ENCODE measurements around the gene MCAT. TPM values are rescaled to one million over a fixed set of nuclear protein-coding genes. Genes with fewer than 3 reads are reported as not detected.

The MCAT gene
- total and polyA plus RNA-seq, 4 donors, result 8.3 to 22.6 (median 14.8) TPM

GRCh38 chr22:43172191-43172590 is 29.0 kb upstream of the MCAT start (continued):
- TF ChIP-seq ZBTB33 (IDR thresholded peaks at IDR 0.05), result no peak

- Histone ChIP-seq H3K9ac (ENCODE audit: low read depth in 1 of 2, low read length in 2 of 2) (no peak overlapping the region), H3K27me3 (ENCODE audit: control insufficient read depth in 4 of 4, insufficient read depth in 4 of 4, low read length in 3 of 4) (no peaks in the 10 kb centered on the region), H3K36me3 (ENCODE audit: control insufficient read depth in 4 of 4, insufficient read depth in 3 of 4, low read depth in 1 of 4, low read length in 3 of 4) (peaks cover 14 to 63% (median 19%) of the 10 kb centered on the region in 4 donors), H3K27ac (ENCODE audit: low read depth in 1 of 2, low read length in 2 of 2) (no peak overlapping the region), H3K4me3 (ENCODE audit: low read depth in 1 of 3, low read length in 3 of 3) (no peak overlapping the region), H3K9me3 (ENCODE audit: control insufficient read depth in 4 of 4, low read length in 3 of 4) (no peaks in the 10 kb centered on the region), H3K4me1 (ENCODE audit: control insufficient read depth in 4 of 4, insufficient read depth in 4 of 4, low read length in 3 of 4) (no peaks in the 10 kb centered on the region)
- no peak for DNase-seq (ENCODE audit: low spot score)
- 84% methylated on average over 12 of the region's 12 CpGs for WGBS
- TF ChIP-seq RAD21 (IDR thresholded peaks at IDR 0.05) (no peak), YY1 (IDR thresholded peaks at IDR 0.05) (no peak), REST (IDR thresholded peaks at IDR 0.05) (no peak), SP1 (IDR thresholded peaks at IDR 0.05) (no peak), CTCF (IDR thresholded peaks at IDR 0.05; ENCODE audit: low read depth, low read length, missing input control) (no peak), MAX (IDR thresholded peaks at IDR 0.05) (no peak), FOXA2 (IDR thresholded peaks at IDR 0.05) (no peak), ATF3 (IDR thresholded peaks at IDR 0.05) (no peak)
Observed at GRCh38 chr22:43171607-43172006, 28.4 kb upstream of the MCAT start.

- no peak overlapping the region for H3K9ac ChIP-seq (ENCODE audit: low read depth in 1 of 2, low read length in 2 of 2)
- TF ChIP-seq RXRA (IDR thresholded peaks at IDR 0.05), result no peak
- no peak for TF ChIP-seq FOXA1 (IDR thresholded peaks at IDR 0.05)
- TF ChIP-seq TAF1 (conservative IDR thresholded peaks at IDR 0.05), result no peak
- no peak for TF ChIP-seq HNF4A (conservative IDR thresholded peaks at IDR 0.05)
- no peak for TF ChIP-seq MAX (IDR thresholded peaks at IDR 0.05)
- no peak for TF ChIP-seq ATF3 (IDR thresholded peaks at IDR 0.05)
- H3K27me3 ChIP-seq (ENCODE audit: control insufficient read depth in 4 of 4, insufficient read depth in 4 of 4, low read length in 3 of 4), result no peaks in the 10 kb centered on the region
- H3K36me3 ChIP-seq (ENCODE audit: control insufficient read depth in 4 of 4, insufficient read depth in 3 of 4, low read depth in 1 of 4, low read length in 3 of 4), result peaks cover 14 to 61% (median 19%) of the 10 kb centered on the region in 4 donors
- no peaks in the 10 kb centered on the region for H3K9me3 ChIP-seq (ENCODE audit: control insufficient read depth in 4 of 4, low read length in 3 of 4)
- H3K4me3 ChIP-seq (ENCODE audit: low read depth in 1 of 3, low read length in 3 of 3), result no peak overlapping the region
- H3K4me1 ChIP-seq (ENCODE audit: control insufficient read depth in 4 of 4, insufficient read depth in 4 of 4, low read length in 3 of 4), result no peaks in the 10 kb centered on the region
- WGBS, result 84% methylated on average over 14 of the region's 14 CpGs
- H3K27ac ChIP-seq (ENCODE audit: low read depth in 1 of 2, low read length in 2 of 2), result no peak overlapping the region
- no peak for DNase-seq (ENCODE audit: low spot score)
Observed at GRCh38 chr22:43171019-43171491, 27.9 kb upstream of the MCAT start.
